ENCODE measurements around the gene CBX1. TPM values are rescaled to one million over a fixed set of nuclear protein-coding genes. Genes with fewer than 3 reads are reported as not detected.

The CBX1 gene
- total RNA-seq, 1 donor from 2014 or later, result 33.0 TPM

DNA sequence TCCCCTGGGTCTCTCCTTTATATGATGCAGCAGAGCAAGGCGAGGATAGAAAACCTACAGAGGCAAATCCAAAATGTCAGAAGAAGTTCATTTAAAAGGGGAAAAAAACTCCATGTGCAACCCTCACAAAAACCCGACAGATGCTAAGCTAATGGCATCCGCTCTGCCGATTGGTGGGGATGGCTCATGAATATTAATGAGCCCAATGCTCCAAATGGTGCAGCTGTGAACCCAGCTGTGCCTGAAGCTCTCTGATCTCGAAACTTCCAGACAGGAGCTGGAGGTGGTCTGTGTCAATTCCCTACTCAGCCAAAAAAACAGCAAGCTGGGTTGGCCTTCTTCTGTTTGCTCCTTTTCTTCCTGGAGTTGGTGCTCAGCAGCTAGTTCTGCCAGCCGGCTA, 21.8 kb upstream of the CBX1 start:
- peaks cover 56% of the 10 kb centered on the region for H3K36me3 ChIP-seq

DNA sequence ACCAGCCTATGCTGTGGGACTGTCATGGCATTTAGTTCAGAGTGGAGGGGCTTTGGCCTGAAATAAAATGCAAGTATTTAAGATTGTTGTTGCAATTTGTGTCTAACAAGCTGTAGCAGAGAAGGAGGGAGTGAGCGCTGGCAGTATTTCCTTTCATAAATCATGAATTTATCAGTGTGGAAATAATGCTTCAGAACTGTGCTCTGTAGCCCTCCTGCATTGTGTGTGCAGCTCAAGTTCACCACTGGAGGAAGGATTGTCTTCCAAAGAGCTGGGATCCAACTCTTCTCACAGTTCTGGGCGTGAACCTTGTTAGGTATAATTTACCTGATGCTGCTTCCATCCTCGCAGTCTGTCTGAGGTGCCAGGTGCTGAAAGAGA, 21.4 kb upstream of the CBX1 start:
- no peaks in the 10 kb centered on the region for H3K27me3 ChIP-seq (ENCODE audit: low read depth)
- no peaks in the 10 kb centered on the region for H3K9me3 ChIP-seq (replicated peaks)
- H3K4me3 ChIP-seq, result no peak overlapping the region
- peaks cover 61% of the 10 kb centered on the region for H3K36me3 ChIP-seq
- intact Hi-C loops (cut with micrococcal nuclease), result loop anchor here (10.0 kb wide), 1 partner anchor 48 kb away; no protein-coding TSS in a partner anchor
- TF ChIP-seq, protein P1, sequence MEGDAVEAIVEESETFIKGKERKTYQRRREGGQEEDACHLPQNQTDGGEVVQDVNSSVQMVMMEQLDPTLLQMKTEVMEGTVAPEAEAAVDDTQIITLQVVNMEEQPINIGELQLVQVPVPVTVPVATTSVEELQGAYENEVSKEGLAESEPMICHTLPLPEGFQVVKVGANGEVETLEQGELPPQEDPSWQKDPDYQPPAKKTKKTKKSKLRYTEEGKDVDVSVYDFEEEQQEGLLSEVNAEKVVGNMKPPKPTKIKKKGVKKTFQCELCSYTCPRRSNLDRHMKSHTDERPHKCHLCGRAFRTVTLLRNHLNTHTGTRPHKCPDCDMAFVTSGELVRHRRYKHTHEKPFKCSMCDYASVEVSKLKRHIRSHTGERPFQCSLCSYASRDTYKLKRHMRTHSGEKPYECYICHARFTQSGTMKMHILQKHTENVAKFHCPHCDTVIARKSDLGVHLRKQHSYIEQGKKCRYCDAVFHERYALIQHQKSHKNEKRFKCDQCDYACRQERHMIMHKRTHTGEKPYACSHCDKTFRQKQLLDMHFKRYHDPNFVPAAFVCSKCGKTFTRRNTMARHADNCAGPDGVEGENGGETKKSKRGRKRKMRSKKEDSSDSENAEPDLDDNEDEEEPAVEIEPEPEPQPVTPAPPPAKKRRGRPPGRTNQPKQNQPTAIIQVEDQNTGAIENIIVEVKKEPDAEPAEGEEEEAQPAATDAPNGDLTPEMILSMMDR (IDR thresholded peaks at IDR 0.05; ENCODE audit: borderline replicate concordance), result no peak
- no peaks in the 10 kb centered on the region for H3K4me1 ChIP-seq
- DNase-seq, result no peak
- H3K27ac ChIP-seq (replicated peaks), result no peak overlapping the region

More for the DNA sequence above, 21.8 kb upstream of the CBX1 start:
- no peaks in the 10 kb centered on the region for H3K27me3 ChIP-seq (ENCODE audit: low read depth)
- H3K27ac ChIP-seq (replicated peaks), result no peak overlapping the region
- no peak overlapping the region for H3K4me3 ChIP-seq
- no peaks in the 10 kb centered on the region for H3K9me3 ChIP-seq (replicated peaks)
- no peak for DNase-seq
- H3K4me1 ChIP-seq, result no peaks in the 10 kb centered on the region
- TF ChIP-seq, protein P1 (IDR thresholded peaks at IDR 0.05; ENCODE audit: borderline replicate concordance), result no peak
- intact Hi-C loops (cut with micrococcal nuclease), result loop anchor here (10.0 kb wide), 1 partner anchor 48 kb away; no protein-coding TSS in a partner anchor

DNA sequence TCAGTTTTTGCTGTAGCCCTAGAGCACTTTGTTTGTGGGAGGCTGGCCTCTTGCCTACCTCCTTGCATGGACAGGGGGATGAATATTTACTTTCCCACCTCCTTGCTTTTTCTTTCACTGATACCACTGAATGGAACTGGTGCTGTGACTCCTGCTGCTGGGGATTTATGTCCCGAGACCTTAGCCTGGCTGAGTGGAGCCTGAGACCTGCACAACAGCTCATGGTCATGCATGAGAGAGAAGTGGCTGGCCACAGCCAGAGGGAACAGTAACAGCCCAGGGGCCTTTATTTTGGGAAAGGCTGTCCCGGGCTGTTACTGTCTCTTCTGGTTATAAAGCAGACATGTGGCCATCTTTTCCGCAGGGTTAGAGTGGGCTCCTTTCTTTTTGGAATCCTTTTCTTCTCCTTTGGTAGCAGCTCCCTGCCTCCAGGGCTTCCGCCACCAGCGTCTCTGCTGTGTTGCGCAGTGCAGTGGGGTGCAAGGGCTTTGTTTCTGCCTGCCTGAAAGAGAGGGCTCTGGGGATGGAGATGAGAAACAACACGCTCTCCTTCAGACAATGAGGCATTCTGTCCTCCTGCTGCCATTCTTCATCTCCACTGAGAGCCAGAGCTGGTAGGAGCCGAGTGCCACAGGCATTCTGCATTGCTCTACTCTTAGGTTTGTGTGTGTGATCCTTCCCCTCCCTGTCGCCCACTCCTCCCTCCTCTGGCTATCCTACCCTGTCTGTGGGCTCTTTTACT, 20.8 kb upstream of the CBX1 start:
- Histone ChIP-seq H3K4me3 (no peak overlapping the region), H3K27ac (replicated peaks) (no peak overlapping the region), H3K4me1 (no peaks in the 10 kb centered on the region), H3K36me3 (peaks cover 66% of the 10 kb centered on the region), H3K27me3 (ENCODE audit: low read depth) (no peaks in the 10 kb centered on the region), H3K9me3 (replicated peaks) (no peaks in the 10 kb centered on the region)
- intact Hi-C loops (cut with micrococcal nuclease), result loop anchor here (10.0 kb wide), 1 partner anchor 47 kb away; no protein-coding TSS in a partner anchor
- TF ChIP-seq, protein P1 (IDR thresholded peaks at IDR 0.05; ENCODE audit: borderline replicate concordance), result no peak
- DNase-seq, result no peak

DNA sequence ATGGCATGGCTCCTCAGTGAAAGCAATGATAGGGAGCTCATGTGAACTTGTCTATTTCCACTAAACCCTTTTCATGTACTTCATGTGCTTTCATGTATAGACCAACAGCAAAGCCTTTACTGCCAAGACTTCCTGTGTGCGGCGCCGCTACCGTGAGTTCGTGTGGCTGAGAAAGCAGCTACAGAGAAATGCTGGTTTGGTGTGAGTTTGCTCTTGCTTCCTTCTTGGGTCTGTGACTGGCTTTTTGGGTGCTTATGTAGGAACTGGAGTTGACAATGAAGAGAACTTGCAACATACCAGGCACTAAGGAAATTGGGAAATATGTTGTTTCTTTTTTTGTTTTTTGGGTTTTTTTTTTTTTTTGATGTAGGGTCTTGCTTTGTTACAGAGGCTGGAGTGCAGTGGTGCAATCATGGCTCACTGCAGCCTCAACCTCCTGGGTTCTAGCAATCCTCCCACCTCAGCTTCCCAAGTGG, 12.0 kb upstream of the CBX1 start:
- intact Hi-C loops (cut with micrococcal nuclease), result no loop called here
- H3K4me1 ChIP-seq, result peaks cover 25% of the 10 kb centered on the region
- TF ChIP-seq, protein P1 (IDR thresholded peaks at IDR 0.05; ENCODE audit: borderline replicate concordance), result no peak
- H3K9me3 ChIP-seq (replicated peaks), result no peaks in the 10 kb centered on the region
- H3K36me3 ChIP-seq, result peaks cover 55% of the 10 kb centered on the region
- no peak overlapping the region for H3K4me3 ChIP-seq
- DNase-seq, result no peak
- no peaks in the 10 kb centered on the region for H3K27me3 ChIP-seq (ENCODE audit: low read depth)
- no peak overlapping the region for H3K27ac ChIP-seq (replicated peaks)

DNA sequence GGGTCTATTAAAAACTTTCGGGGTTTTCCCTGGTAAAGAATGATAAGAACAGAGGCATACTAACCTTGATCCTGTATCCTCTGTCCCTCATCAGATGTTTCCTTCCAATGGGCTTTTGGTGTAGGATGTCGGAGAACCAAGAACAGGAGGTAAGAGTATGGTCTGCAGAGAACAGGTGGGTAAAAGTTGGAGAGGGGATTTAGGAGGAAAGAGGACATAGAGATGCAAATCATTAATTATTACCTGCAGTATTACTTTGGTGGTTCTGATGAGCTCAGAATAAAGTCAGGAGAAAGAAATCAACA, 10.6 kb upstream of the CBX1 start:
- peaks cover 38% of the 10 kb centered on the region for H3K4me1 ChIP-seq
- TF ChIP-seq, protein P1 (IDR thresholded peaks at IDR 0.05; ENCODE audit: borderline replicate concordance), result no peak
- no peaks in the 10 kb centered on the region for H3K9me3 ChIP-seq (replicated peaks)
- no peak for DNase-seq
- H3K36me3 ChIP-seq, result peaks cover 42% of the 10 kb centered on the region
- intact Hi-C loops (cut with micrococcal nuclease), result no loop called here
- no peak overlapping the region for H3K27ac ChIP-seq (replicated peaks)
- H3K27me3 ChIP-seq (ENCODE audit: low read depth), result no peaks in the 10 kb centered on the region
- no peak overlapping the region for H3K4me3 ChIP-seq
